ENCODE data around the gene YPEL5. TPM values are rescaled to one million over a fixed set of nuclear protein-coding genes. Genes with fewer than 3 reads are reported as not detected.

YPEL5 gene
- total RNA-seq, 8 experiments from 2014 or later = 40.0 to 106 (median 53.6) TPM

- in situ Hi-C loops (cut with MboI; ENCODE audit: low pct_unique_long_range_greater_than_20kb in 2 of 9, low sequenced_read_pairs in 9 of 9, unreplicated experiment in 9 of 9) = loop anchor here in 1 of 9 experiments (25.0 kb wide), 1 partner anchor 1175 kb away; no protein-coding TSS in a partner anchor
- H3K27ac ChIP-seq = no peak overlapping the region
- 64 to 100% (median 87%) methylated on average over 2 to 7 of the region's 7 CpGs for WGBS, 10 experiments
- H3K4me3 ChIP-seq = no peak overlapping the region
- no peak for ATAC-seq (replicated peaks in 6 of 8)
- H3K4me1 ChIP-seq (replicated peaks in 1 of 2) = peaks cover 0 to 2% of the 10 kb centered on the region in 2 donors
Observed at GRCh38 chr2:30161929-30162706, 15.3 kb downstream of the YPEL5 start.

DNA sequence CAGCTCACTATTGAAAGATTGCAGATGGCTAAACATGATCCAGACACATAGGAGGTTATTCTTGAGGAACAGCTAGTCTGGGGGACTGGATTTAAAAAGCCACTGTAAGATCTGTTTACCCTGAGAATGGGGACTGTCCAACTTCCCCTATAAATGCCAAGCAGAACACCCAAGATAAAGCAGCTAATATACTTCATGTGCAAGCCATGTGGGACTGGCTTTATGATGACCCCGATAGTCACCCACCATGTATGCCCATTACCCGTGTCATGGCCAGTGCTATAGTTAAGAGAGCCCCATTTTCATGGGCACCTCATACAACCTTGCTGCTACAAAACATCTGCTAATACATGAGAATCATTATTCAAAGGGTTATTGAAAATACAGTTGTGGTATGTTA, 16.0 kb downstream of the YPEL5 start:
- in situ Hi-C loops (cut with MboI; ENCODE audit: low pct_unique_long_range_greater_than_20kb in 2 of 9, low sequenced_read_pairs in 9 of 9, unreplicated experiment in 9 of 9) = loop anchor here in 1 of 9 experiments (25.0 kb wide), 1 partner anchor 1174 kb away; no protein-coding TSS in a partner anchor
- Histone ChIP-seq H3K27ac (no peak overlapping the region), H3K4me3 (no peak overlapping the region), H3K4me1 (replicated peaks in 1 of 2) (peaks cover 0 to 2% of the 10 kb centered on the region in 2 donors)
- 67 to 100% (median 83%) methylated on average over 1 to 2 of the region's 2 CpGs; no CpG with 5 or more reads in 6 of the 10 experiments for WGBS, 10 experiments
- no peak for ATAC-seq (replicated peaks in 6 of 8)

DNA sequence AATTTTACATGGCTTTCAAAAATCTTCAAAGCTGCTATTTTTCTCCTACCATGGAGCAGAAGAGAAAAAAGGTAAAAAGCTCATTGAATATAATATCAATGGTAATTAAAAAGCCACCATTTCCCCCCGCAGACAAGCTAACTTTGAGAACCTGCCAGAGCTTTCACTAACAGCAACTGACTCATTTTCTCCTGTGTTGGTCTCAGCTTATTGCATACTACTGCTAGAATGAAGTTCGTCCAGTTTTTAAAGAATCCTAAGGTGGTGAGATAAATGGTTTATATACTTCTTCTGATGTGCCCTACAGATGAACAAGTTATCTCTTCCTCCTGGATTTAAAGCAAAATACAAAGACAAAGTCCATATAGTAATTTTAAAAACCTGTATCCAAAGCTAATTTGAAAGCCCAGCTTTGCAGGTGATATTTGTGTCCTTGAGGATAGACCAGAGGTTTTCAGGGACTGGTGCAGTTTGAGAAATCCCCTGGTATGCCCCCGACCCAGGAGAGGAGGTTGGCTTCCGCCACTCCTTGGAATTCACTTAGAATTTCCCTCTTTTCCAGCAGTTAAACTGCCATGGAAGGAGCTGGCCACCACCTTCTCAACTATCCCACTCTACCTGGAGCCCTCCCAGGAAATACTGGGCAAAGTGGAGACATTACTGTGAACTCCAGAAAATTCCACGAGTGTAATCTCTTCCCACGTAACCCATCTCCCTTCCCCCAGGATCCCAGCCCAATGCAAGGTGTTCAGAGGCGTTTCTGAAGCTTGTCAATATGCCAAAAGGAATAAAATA, 17.5 kb downstream of the YPEL5 start:
- Histone ChIP-seq H3K4me3 (no peak overlapping the region), H3K27ac (no peak overlapping the region), H3K4me1 (replicated peaks in 1 of 2) (peaks cover 0 to 2% of the 10 kb centered on the region in 2 donors)
- ATAC-seq (replicated peaks in 6 of 8) = peak in 2 of 8 experiments; percentile 9 to 19
- in situ Hi-C loops (cut with MboI; ENCODE audit: low pct_unique_long_range_greater_than_20kb in 2 of 9, low sequenced_read_pairs in 9 of 9, unreplicated experiment in 9 of 9) = loop anchor here in 1 of 9 experiments (25.0 kb wide), 1 partner anchor 1173 kb away; no protein-coding TSS in a partner anchor
- 7 to 100% (median 49%) methylated on average over 1 to 7 of the region's 7 CpGs for WGBS, 10 experiments

GRCh38 chr2:30165050-30165520, 18.3 kb downstream of the YPEL5 start:
- H3K27ac ChIP-seq = no peak overlapping the region
- peaks cover 0 to 2% of the 10 kb centered on the region in 2 donors for H3K4me1 ChIP-seq (replicated peaks in 1 of 2)
- no peak overlapping the region for H3K4me3 ChIP-seq
- ATAC-seq (replicated peaks in 6 of 8) = peak; percentile 81 to 99 (median 94)
- WGBS, 10 experiments = 0 to 37% (median 23%) methylated on average over 5 to 7 of the region's 7 CpGs; no CpG with 5 or more reads in 1 of the 10 experiments
- in situ Hi-C loops (cut with MboI; ENCODE audit: low pct_unique_long_range_greater_than_20kb in 2 of 9, low sequenced_read_pairs in 9 of 9, unreplicated experiment in 9 of 9) = loop anchor here in 1 of 9 experiments (25.0 kb wide), 1 partner anchor 1172 kb away; no protein-coding TSS in a partner anchor

DNA sequence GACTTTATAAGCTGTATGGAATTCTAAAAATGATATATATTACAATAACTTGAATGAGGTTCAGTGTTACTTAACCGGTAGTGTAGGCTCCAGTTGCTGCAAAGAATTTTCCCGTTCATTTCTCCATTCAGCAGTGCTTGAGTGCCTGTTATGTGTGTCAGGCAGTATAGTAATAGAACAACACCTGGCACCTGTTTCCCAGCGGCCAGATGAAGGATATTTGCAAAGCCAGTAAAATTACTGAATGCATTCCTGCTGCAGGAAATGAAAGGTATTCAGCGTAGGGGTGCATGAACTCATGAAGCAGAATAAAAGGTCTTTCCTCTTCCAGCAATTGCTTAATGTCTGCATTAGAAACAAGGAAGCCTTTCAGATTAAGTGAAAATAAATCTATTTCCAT, 18.8 kb downstream of the YPEL5 start:
- ATAC-seq (replicated peaks in 6 of 8) = no peak
- 61 to 96% (median 87%) methylated on average over 2 to 4 of the region's 4 CpGs; no CpG with 5 or more reads in 1 of the 10 experiments for WGBS, 10 experiments
- in situ Hi-C loops (cut with MboI; ENCODE audit: low pct_unique_long_range_greater_than_20kb in 2 of 9, low sequenced_read_pairs in 9 of 9, unreplicated experiment in 9 of 9) = loop anchor here in 1 of 9 experiments (25.0 kb wide), 1 partner anchor 1172 kb away; no protein-coding TSS in a partner anchor

GRCh38 chr2:30172627-30173026, 25.8 kb downstream of the YPEL5 start:
- WGBS, 10 experiments = 86 to 100% (median 100%) methylated on average over 1 of the region's 1 CpG; no CpG with 5 or more reads in 7 of the 10 experiments
- no peak overlapping the region for H3K4me3 ChIP-seq
- in situ Hi-C loops (cut with MboI; ENCODE audit: low pct_unique_long_range_greater_than_20kb in 2 of 9, low sequenced_read_pairs in 9 of 9, unreplicated experiment in 9 of 9) = loop anchor here in 1 of 9 experiments (25.0 kb wide), 1 partner anchor 1165 kb away; no protein-coding TSS in a partner anchor
- ATAC-seq (replicated peaks in 6 of 8) = no peak
- H3K27ac ChIP-seq = no peak overlapping the region
- H3K4me1 ChIP-seq (replicated peaks in 1 of 2) = no peaks in the 10 kb centered on the region

More for the DNA sequence above, 18.8 kb downstream of the YPEL5 start:
- Histone ChIP-seq H3K4me3 (no peak overlapping the region), H3K27ac (no peak overlapping the region), H3K4me1 (replicated peaks in 1 of 2) (peaks cover 0 to 2% of the 10 kb centered on the region in 2 donors)

DNA sequence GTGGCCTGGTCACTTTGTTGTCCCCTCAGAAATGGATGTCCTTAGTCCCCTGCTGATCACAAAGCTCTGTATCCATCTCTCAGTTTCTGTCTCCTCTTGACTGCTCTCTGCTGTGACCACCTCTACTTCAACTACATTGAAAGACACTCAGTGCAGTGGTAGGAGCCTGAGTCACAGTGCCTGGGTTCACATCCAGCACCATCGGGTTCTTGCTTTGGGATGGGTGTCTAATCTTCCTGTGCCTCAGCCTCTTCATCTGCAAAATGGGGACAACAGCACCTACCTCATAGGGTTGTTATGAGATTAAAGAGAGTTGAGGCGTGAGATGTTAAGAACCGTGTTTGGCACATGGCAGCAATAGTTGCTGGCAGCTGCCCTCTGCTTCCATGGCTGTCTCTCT, 30.6 kb downstream of the YPEL5 start:
- no peak for ATAC-seq (replicated peaks in 6 of 8)
- in situ Hi-C loops (cut with MboI; ENCODE audit: low pct_unique_long_range_greater_than_20kb in 2 of 9, low sequenced_read_pairs in 9 of 9, unreplicated experiment in 9 of 9) = loop anchor here in 2 of 9 experiments (25.0 kb wide), 2 partner anchors 985 to 1160 kb away; no protein-coding TSS in a partner anchor
- Histone ChIP-seq H3K27ac (no peak overlapping the region), H3K4me3 (no peak overlapping the region), H3K4me1 (replicated peaks in 1 of 2) (no peaks in the 10 kb centered on the region)
- WGBS, 10 experiments = 80 to 100% (median 95%) methylated on average over 1 to 3 of the region's 3 CpGs; no CpG with 5 or more reads in 7 of the 10 experiments

DNA sequence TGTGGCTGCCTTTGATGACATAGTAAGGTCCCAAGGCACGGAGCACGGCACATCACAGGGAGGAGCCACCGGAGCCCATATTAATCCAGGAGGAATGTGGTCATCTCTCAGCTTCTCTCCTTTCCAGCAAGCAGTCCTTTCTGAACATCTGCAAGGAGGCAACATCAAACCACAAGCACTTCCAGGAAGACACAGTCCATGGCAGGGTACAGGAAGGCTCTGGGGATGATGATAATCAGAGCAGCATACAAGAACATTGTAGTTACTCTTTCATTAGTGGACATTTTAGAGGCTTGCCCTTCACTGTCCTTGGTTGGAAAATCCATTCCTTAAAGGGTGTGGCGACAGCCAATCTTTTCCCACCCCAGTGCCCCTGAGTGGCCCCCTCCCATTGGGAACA, 31.1 kb downstream of the YPEL5 start:
- ATAC-seq (replicated peaks in 6 of 8) = peak in 1 of 8 experiments; percentile 9
- Histone ChIP-seq H3K4me3 (no peak overlapping the region), H3K27ac (no peak overlapping the region), H3K4me1 (replicated peaks in 1 of 2) (no peaks in the 10 kb centered on the region)
- in situ Hi-C loops (cut with MboI; ENCODE audit: low pct_unique_long_range_greater_than_20kb in 2 of 9, low sequenced_read_pairs in 9 of 9, unreplicated experiment in 9 of 9) = loop anchor here in 2 of 9 experiments (25.0 kb wide), 2 partner anchors 984 to 1159 kb away; no protein-coding TSS in a partner anchor
- WGBS, 10 experiments = 83 to 95% (median 92%) methylated on average over 2 to 3 of the region's 4 CpGs; no CpG with 5 or more reads in 5 of the 10 experiments

DNA sequence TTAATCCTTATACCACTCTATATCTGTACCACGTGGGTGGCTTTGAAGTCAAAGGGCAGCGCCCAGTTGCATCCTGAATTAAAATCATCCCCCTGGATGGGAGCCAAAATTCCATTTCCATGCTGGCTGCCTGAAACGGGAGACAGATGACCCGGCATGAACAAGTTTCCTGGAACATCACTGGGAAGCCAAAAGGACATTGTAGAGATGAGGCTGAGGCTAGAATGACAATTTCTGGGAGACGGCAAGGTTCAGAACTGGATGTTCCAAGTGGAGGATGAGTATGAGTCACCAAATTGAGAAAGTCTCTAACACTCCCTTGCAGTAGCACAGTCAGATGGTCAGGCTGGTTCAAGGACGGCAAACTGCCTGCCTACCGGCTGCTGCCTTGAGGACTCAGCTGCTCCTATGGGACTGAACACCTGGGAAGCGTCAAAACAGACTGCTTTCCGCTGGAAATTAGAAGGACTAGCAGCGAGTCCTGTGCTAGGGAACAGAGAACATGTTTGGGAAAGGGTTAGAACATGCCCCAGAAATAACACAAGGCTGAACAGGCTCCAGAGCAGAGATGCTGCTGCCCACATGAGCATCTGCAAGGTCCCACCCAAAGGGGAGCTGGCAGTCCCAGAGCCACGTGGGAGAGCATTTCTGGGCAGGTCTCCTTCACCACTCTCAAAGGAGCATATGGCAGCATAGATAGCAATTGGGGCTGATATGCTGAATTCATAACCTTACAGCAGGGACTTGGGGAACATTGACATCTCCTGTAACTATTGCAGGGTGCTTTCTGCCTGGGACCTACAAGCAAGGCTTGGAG, 32.0 kb downstream of the YPEL5 start:
- in situ Hi-C loops (cut with MboI; ENCODE audit: low pct_unique_long_range_greater_than_20kb in 2 of 9, low sequenced_read_pairs in 9 of 9, unreplicated experiment in 9 of 9) = loop anchor here in 2 of 9 experiments (25.0 kb wide), 2 partner anchors 983 to 1158 kb away; no protein-coding TSS in a partner anchor
- Histone ChIP-seq H3K27ac (no peak overlapping the region), H3K4me1 (replicated peaks in 1 of 2) (no peaks in the 10 kb centered on the region), H3K4me3 (no peak overlapping the region)
- ATAC-seq (replicated peaks in 6 of 8) = peak in 3 of 8 experiments; percentile 66 to 97 (median 96)
- WGBS, 10 experiments = 13 to 100% (median 50%) methylated on average over 1 to 9 of the region's 11 CpGs; no CpG with 5 or more reads in 2 of the 10 experiments

DNA sequence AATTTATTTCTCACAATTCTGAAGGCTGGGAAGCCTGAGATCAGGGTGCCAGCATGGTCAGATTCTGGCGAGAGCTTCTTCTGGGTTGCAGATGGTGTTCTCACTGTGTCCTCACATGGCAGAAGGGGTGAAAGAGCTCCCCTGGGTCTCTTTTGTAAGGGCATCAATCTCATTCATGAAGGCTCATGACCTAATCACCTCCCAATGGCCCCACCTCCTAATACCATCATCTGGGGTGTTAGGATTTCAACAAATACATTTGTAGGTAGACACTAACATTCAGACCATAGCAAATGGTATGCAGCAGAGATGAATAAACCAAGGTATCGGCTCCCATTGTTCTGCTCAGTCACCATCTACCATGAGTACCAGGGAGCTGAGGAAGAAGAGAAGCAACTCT, 32.7 kb downstream of the YPEL5 start:
- H3K4me3 ChIP-seq = no peak overlapping the region
- no peak for ATAC-seq (replicated peaks in 6 of 8)
- 60 to 100% (median 89%) methylated on average over 1 to 2 of the region's 2 CpGs; no CpG with 5 or more reads in 6 of the 10 experiments for WGBS, 10 experiments
- H3K27ac ChIP-seq = no peak overlapping the region
- in situ Hi-C loops (cut with MboI; ENCODE audit: low pct_unique_long_range_greater_than_20kb in 2 of 9, low sequenced_read_pairs in 9 of 9, unreplicated experiment in 9 of 9) = loop anchor here in 2 of 9 experiments (25.0 kb wide), 2 partner anchors 983 to 1158 kb away; no protein-coding TSS in a partner anchor
- no peaks in the 10 kb centered on the region for H3K4me1 ChIP-seq (replicated peaks in 1 of 2)

GRCh38 chr2:30180226-30180625, 33.4 kb downstream of the YPEL5 start:
- H3K4me3 ChIP-seq = no peak overlapping the region
- no peak overlapping the region for H3K27ac ChIP-seq
- no peak for ATAC-seq (replicated peaks in 6 of 8)
- in situ Hi-C loops (cut with MboI; ENCODE audit: low pct_unique_long_range_greater_than_20kb in 2 of 9, low sequenced_read_pairs in 9 of 9, unreplicated experiment in 9 of 9) = loop anchor here in 3 of 9 experiments (10.0 to 25.0 kb wide), 3 partner anchors 525 to 1157 kb away; no protein-coding TSS in a partner anchor
- 73 to 100% (median 88%) methylated on average over 1 to 3 of the region's 3 CpGs; no CpG with 5 or more reads in 5 of the 10 experiments for WGBS, 10 experiments
- no peaks in the 10 kb centered on the region for H3K4me1 ChIP-seq (replicated peaks in 1 of 2)

Measured in motor neuron (in vitro differentiated cells).